Thoracic aorta (tissue), 2 donors: ENCODE data around the gene FANCD2. TPM values are rescaled to one million over a fixed set of nuclear protein-coding genes. Genes with fewer than 3 reads are reported as not detected.

Experiments
- ATAC-seq: fragments of 150-250 bp; one replicate; pipeline ENCODE4 v1.8.0; 2017; ENCODE audit warnings: low read depth; ENCODE audit not compliant: insufficient number of reproducible peaks, low FRiP score
- DNase-seq: peaks from one replicate; pipeline ENCODE4 v3.0.0-alpha.2; 2020; ENCODE audit warnings: low spot score
- H3K27ac ChIP-seq, 2 donors: fragments of 200-600 bp; sonication (generic); 1 replicate in 1 of 2; 2 replicates in 1 of 2; pipeline ENCODE4 v1.5.1; 2016; ENCODE audit warnings: mild to moderate bottlenecking in 2 of 2, moderate library complexity in 2 of 2
- H3K27me3 ChIP-seq: fragments of 200-600 bp; sonication (generic); replicated peaks from 2 replicates; pipeline ENCODE4 v1.6.0; 2016; ENCODE audit warnings: mild to moderate bottlenecking; ENCODE audit not compliant: insufficient read depth
- H3K36me3 ChIP-seq: fragments of 200-600 bp; sonication (generic); one replicate; pipeline ENCODE4 v1.5.1; 2016
- H3K4me1 ChIP-seq, 2 donors: fragments of 200-600 bp; sonication (generic); 1 replicate in 1 of 2; 2 replicates in 1 of 2; pipeline versions ENCODE4 v1.5.1 to v1.6.0; 2016; ENCODE audit warnings: low read depth in 2 of 2, mild to moderate bottlenecking in 1 of 2; ENCODE audit not compliant: control insufficient read depth in 1 of 2
- H3K4me3 ChIP-seq: fragments of 200-600 bp; sonication (generic); 2 replicates; pipeline ENCODE4 v1.5.1; 2016; ENCODE audit warnings: mild to moderate bottlenecking
- H3K9me3 ChIP-seq: fragments of 200-600 bp; sonication (generic); 2 replicates; pipeline ENCODE4 v1.5.1; 2016
- CTCF ChIP-seq: fragments of 200-600 bp; sonication (generic); IDR thresholded peaks from one replicate; pipeline ENCODE4 v1.5.1; 2019; ENCODE audit warnings: antibody characterized with exemption
- total RNA-seq, 2 donors: library from RNA; depleted of rRNA; stranded (reverse); fragments of >200 nt; gene quantifications; one replicate each; pipeline versions ENCODE4 v1.1.0 to v1.2.3, GENCODE V29; 2016

The FANCD2 gene
- total RNA-seq, 2 donors from 2014 or later: 1.3 to 9.9 TPM

GRCh38 chr3:10108091-10108490, 81.9 kb downstream of the FANCD2 start, which contains the start of gene FANCD2OS:
FANCD2OS (minus strand) TSS chr3:10108255; CDS start chr3:10104774, 3,481 bp downstream.
- DNase-seq: no peak
- TF ChIP-seq CTCF: no peak
- no peaks in the 10 kb centered on the region for H3K4me1 ChIP-seq
- H3K4me3 ChIP-seq: no peak within 1 kb of the TSS
- ATAC-seq: no peak
- H3K27me3 ChIP-seq: no peaks in the 10 kb centered on the region
- H3K9me3 ChIP-seq: no peaks in the 10 kb centered on the region
- H3K36me3 ChIP-seq: no peaks in the 10 kb centered on the region
- H3K27ac ChIP-seq: no peak within 1 kb of the TSS

- H3K36me3 ChIP-seq: no peaks in the 10 kb centered on the region
- no peaks in the 10 kb centered on the region for H3K9me3 ChIP-seq
- ATAC-seq: peak; percentile 95
- H3K4me3 ChIP-seq: peak within 1 kb of the TSS; percentile 94
- DNase-seq: peak; percentile 88
- H3K27ac ChIP-seq: peak within 1 kb of the TSS; percentile 79 to 86
- H3K4me1 ChIP-seq: peaks cover 17 to 31% of the 10 kb centered on the region in 2 donors
- no peak for TF ChIP-seq CTCF
- H3K27me3 ChIP-seq: no peaks in the 10 kb centered on the region
Measured at GRCh38 chr3:10115326-10116137, 89.3 kb downstream of the FANCD2 start, which contains the start of gene BRK1. BRK1 (plus strand) TSS chr3:10115675; CDS start chr3:10115702, 27 bp downstream.

GRCh38 chr3:10116138-10116460, 89.9 kb downstream of the FANCD2 start:
- Histone ChIP-seq H3K27ac (peak overlapping the region; percentile 79 to 86), H3K36me3 (no peaks in the 10 kb centered on the region), H3K27me3 (no peaks in the 10 kb centered on the region), H3K9me3 (no peaks in the 10 kb centered on the region), H3K4me1 (peaks cover 17 to 31% of the 10 kb centered on the region in 2 donors), H3K4me3 (peak overlapping the region; percentile 94)
- ATAC-seq (no peak), DNase-seq (no peak)
- no peak for TF ChIP-seq CTCF

- Histone ChIP-seq H3K4me1 (peaks cover 17 to 31% of the 10 kb centered on the region in 2 donors), H3K36me3 (no peaks in the 10 kb centered on the region), H3K9me3 (no peaks in the 10 kb centered on the region), H3K27ac (no peak overlapping the region), H3K27me3 (no peaks in the 10 kb centered on the region), H3K4me3 (peak overlapping the region; percentile 94)
- ATAC-seq (no peak), DNase-seq (no peak)
- TF ChIP-seq CTCF: no peak
Measured at GRCh38 chr3:10116928-10117327, 90.7 kb downstream of the FANCD2 start.

- DNase-seq (no peak), ATAC-seq (no peak)
- TF ChIP-seq CTCF: no peak
- Histone ChIP-seq H3K4me3 (no peak overlapping the region), H3K27me3 (no peaks in the 10 kb centered on the region), H3K27ac (no peak overlapping the region), H3K4me1 (peaks cover 17 to 31% of the 10 kb centered on the region in 2 donors), H3K9me3 (no peaks in the 10 kb centered on the region), H3K36me3 (peaks cover 3% of the 10 kb centered on the region)
Measured at GRCh38 chr3:10119376-10119775, 93.1 kb downstream of the FANCD2 start.
